ENCODE measurements around the gene HOXA4.

HOXA4 gene

DNA sequence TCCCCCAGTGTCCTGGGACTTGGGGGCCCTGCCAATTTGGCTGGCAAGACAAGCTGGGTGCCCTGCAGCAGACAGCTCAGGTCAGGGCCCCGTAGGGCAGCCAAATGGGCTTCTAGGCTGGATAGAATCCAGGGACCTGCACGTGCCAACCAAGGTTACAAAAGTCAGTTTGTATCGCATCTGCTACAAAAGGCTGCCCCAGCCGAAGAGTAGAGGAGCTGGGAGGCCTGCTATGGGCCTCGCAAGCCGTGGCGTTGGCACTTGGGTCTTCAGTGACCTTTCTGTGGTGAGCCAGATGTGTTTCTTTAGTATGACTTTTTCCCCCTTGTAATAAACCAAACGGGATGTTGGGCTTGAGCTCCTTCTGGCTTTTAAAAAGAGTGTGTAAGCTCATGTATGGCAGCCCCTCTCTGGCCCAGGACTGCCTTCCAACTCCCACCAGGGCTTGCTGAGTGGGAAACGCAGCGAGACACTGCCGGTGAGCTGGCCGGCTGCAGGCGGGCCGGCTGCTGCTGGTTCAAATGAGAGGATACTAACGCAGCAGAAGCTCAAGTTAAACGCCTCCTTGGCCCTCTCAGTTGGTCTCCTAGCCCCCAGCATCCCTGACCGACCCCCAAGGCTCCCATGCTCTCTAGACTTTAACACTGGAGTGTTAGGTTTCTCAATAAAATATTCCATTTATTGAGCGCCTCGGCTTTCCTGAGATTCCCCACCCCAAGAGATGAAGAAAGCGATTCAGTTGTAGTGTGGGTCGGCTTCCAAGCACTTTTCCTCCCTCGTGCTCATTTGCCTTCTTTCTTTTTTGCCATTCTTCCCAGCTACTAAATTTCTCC, 46.6 kb upstream of the HOXA4 start:
- Histone ChIP-seq H3K27me3 (peaks cover 98% of the 10 kb centered on the region), H3K9me3 (no peaks in the 10 kb centered on the region; the same call in 1 of the 2 replicates), H3K4me1 (no peaks in the 10 kb centered on the region), H3K36me3 (no peaks in the 10 kb centered on the region), H3K4me3 (ENCODE audit: low read depth, low read length) (no peak overlapping the region)
- TF ChIP-seq, protein P1, sequence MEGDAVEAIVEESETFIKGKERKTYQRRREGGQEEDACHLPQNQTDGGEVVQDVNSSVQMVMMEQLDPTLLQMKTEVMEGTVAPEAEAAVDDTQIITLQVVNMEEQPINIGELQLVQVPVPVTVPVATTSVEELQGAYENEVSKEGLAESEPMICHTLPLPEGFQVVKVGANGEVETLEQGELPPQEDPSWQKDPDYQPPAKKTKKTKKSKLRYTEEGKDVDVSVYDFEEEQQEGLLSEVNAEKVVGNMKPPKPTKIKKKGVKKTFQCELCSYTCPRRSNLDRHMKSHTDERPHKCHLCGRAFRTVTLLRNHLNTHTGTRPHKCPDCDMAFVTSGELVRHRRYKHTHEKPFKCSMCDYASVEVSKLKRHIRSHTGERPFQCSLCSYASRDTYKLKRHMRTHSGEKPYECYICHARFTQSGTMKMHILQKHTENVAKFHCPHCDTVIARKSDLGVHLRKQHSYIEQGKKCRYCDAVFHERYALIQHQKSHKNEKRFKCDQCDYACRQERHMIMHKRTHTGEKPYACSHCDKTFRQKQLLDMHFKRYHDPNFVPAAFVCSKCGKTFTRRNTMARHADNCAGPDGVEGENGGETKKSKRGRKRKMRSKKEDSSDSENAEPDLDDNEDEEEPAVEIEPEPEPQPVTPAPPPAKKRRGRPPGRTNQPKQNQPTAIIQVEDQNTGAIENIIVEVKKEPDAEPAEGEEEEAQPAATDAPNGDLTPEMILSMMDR (IDR thresholded peaks at IDR 0.05; ENCODE audit: low read depth, low read length): no peak
- no peak for DNase-seq

DNA sequence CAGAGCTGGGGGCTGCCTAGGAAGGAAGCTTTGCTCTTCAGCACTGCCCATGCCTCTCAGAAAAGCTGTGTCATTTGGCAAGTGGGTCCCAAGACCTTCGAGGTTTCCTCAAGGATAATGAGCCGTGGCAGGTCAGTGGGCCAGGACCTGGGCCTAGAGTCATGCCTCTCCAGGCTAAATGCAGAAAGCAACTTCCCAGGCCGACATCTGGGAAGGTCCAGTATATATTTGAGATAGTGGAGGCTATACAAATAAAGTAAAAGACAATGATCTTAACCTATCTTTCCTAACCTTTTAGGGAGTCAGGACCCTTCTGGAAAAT, 45.9 kb upstream of the HOXA4 start:
- H3K4me1 ChIP-seq: no peaks in the 10 kb centered on the region
- no peaks in the 10 kb centered on the region for H3K36me3 ChIP-seq
- peaks cover 99% of the 10 kb centered on the region for H3K27me3 ChIP-seq
- TF ChIP-seq, protein P1 (IDR thresholded peaks at IDR 0.05; ENCODE audit: low read depth, low read length): no peak
- no peaks in the 10 kb centered on the region; the same call in 1 of the 2 replicates for H3K9me3 ChIP-seq
- no peak for DNase-seq
- no peak overlapping the region for H3K4me3 ChIP-seq (ENCODE audit: low read depth, low read length)

DNA sequence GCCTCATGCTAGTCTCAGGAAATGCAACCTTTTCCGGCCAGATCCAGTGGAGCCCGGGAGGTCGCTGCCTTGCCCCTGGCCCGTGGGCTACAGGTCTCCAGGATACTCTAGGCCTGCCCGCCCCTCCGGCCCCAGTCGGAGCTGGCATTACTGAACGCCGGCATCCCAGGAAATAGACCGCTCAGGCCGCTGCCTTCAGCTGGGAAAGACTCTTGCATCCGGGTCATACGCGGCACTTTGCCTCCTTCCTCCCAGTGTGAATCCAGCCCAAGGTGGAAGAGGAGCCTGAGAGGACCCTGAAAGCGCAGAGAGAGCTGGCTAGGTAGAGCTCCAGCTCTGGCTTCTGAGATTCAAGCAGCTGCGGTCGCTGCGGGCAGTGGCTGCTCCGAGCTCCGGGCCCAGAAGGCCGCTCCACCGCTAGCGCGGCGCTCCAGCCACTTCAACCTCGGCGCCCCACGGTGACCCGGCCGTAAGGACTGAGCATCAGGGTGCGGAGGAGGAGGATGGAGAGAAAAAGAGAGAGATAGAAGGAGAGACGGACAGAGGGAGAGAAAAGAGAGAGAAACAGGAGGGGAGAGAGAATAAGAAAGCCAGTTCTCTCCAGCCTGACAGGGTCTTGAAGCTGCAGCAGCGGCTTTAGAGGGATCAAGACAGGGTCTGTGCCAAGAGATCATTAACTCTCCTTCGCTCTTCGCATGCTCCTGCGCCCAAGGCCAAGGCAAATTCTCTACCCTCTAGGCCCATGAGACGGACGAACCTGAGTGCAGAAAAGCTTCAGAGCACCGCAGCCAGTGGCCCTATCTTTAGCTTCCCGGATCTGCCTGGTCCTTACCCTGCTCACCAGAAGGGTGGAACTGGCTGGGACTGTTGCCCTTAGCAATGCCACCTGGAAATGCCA, 45.3 kb upstream of the HOXA4 start:
- Histone ChIP-seq H3K27me3 (peaks cover 100% of the 10 kb centered on the region), H3K9me3 (no peaks in the 10 kb centered on the region; the same call in 1 of the 2 replicates), H3K4me1 (no peaks in the 10 kb centered on the region), H3K36me3 (no peaks in the 10 kb centered on the region), H3K4me3 (ENCODE audit: low read depth, low read length) (no peak overlapping the region)
- TF ChIP-seq, protein P1 (IDR thresholded peaks at IDR 0.05; ENCODE audit: low read depth, low read length): no peak
- no peak for DNase-seq

DNA sequence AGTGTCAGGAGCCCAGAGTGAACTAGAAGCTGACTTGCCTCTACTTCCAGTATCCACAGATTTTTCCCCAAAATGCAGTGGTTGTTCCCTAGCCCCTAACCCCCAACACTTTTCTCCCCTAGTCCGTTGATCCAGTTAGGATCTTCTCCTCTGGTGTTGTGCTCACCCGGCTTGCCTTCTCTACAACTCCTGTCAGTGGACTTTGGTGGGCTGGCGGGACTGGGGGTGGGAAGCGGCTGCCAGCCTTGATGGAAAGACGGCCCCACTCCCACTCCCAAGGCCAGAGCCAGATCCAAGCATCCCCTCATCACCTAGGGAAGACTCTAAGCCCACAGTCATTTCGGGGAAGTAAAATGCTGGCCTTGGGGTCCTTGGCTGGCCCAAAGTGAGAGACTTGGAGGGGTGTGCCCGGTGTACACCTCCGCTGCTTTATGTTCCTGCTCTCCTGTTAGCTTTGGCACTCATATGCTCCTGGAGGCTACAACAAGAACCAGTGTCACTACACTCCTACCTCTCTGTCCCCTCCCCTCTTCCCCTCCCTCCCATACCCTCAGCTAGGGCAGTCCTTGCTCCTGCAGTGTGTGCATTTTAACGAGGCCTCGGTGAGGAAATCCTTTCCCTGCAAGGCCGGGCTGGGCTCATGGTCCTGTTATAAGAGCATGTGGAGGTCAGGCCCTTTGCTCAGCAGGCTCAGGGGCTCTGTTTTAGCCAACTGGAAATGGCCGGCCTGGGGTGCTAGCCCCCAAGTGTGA, 44.5 kb upstream of the HOXA4 start:
- no peak for DNase-seq
- H3K4me3 ChIP-seq (ENCODE audit: low read depth, low read length): no peak overlapping the region
- peaks cover 100% of the 10 kb centered on the region for H3K27me3 ChIP-seq
- H3K4me1 ChIP-seq: no peaks in the 10 kb centered on the region
- H3K36me3 ChIP-seq: no peaks in the 10 kb centered on the region
- TF ChIP-seq, protein P1 (IDR thresholded peaks at IDR 0.05; ENCODE audit: low read depth, low read length): no peak
- H3K9me3 ChIP-seq: no peaks in the 10 kb centered on the region; the same call in 1 of the 2 replicates

DNA sequence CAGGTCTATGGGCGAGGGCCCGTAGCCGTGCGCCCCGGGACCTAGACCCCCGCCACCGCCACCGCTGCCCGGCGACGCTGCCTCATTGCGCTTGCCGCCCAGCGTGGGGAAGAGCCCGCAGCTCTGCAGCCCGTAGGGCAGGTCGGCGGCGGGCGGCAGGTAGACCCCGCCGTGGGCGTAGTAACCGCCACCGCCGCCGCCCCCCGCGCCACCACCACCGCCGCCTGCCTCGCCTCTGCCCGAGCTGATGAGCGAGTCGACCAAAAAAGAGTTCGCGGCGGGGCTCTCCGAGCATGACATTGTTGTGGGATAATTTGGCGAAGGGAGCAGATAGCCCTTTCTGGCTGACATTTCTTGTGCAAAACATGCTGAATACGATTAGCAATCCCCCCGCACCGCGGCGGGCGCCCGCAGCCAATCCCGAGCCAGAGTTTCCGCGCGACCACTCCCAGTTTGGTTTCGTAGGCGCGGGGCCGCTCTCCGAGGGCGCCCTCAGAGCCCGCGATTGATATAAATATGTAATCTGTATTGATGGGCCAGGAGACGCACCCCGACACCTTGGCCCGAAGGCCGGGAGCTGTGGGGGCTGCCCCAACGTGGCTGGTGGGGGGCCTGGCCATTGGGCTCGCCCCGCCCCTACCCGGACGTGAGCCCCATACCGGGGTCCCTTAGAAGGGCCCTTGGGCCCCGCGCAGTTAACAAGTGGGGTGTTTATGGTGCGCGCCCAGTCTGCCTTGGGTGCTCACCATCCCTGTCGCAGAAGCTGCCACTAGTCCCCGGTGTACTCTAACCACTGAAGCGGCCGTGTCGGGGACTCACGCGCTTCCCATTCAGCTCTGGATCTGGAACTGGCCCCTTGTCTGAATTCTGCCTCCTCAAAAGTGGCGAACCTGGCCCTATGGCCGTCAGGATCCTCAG, 43.7 kb upstream of the HOXA4 start, which contains the start of gene HOXA10:
HOXA10 (minus strand) TSS at position 365 of the 918 bp plus-strand sequence; CDS start at position 351, 14 bp downstream.
- Histone ChIP-seq H3K27me3 (peaks cover 100% of the 10 kb centered on the region), H3K4me3 (ENCODE audit: low read depth, low read length) (no peak within 1 kb of the TSS), H3K36me3 (no peaks in the 10 kb centered on the region), H3K9me3 (no peaks in the 10 kb centered on the region; the same call in 1 of the 2 replicates), H3K4me1 (no peaks in the 10 kb centered on the region)
- DNase-seq: no peak
- TF ChIP-seq, protein P1 (IDR thresholded peaks at IDR 0.05; ENCODE audit: low read depth, low read length): no peak
